PC-9 (cell line): ENCODE data around the gene CHD1.

Experiments
- CTCF ChIP-seq: fragments of 200-600 bp; sonication (generic); conservative IDR thresholded peaks from 2 replicates; pipeline ENCODE4 v1.6.1; 2017; ENCODE audit warnings: mixed run types, antibody characterized with exemption, mild to moderate bottlenecking, moderate library complexity
- EZH2 ChIP-seq: fragments of 200-600 bp; sonication (generic); IDR thresholded peaks from 2 replicates; pipeline ENCODE4 v1.8.0; 2017; ENCODE audit warnings: antibody characterized with exemption, low read depth

DNA sequence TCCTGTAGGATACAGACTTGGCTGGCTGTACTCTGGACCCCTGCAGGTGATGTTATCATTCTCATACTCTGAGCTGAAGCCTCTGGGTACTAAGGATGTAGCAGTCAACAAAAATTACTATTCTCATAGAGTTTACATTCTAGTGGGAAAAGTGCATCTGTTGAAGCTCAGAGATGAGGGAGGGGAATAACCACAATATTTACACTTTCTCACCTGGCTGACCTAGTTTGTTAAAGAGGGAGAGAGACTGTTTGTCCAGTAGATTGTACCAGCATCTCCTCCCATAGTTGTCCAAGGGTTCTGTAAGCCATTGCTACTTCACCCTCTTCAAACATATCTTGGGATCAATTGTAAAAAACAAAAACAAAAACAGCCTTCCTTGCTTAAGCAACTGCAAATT lies 33.8 kb upstream of the CHD1 start:
- TF ChIP-seq CTCF (no peak), EZH2 (no peak)
